ENCODE results near the gene CERS3. TPM values are rescaled to one million over a fixed set of nuclear protein-coding genes. Genes with fewer than 3 reads are reported as not detected.

CERS3 gene
- total and polyA plus RNA-seq, 4 donors, result not detected

DNA sequence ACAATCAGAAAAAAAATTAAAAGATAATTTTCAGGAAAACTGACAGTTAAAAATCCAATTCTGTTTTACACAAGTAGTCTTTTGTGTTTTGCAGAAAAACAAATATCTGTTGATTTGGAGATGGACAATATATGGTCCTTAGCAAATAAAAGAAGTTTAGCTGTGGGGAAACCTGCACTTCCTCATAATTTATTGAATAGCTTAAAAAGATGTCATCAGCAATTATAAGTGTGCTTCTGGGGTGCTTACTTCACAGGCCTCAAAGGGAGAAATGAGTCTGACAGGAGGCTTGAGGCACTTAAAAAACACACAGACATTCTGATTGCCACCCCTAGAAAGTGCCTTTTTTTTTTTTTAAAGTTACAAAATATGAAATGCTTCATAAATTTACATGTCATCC is 31.6 kb upstream of the CERS3 start:
- peaks cover 0 to 9% (median 1%) of the 10 kb centered on the region in 4 donors for H3K4me1 ChIP-seq (ENCODE audit: control insufficient read depth in 4 of 4, insufficient read depth in 4 of 4, low read length in 3 of 4)
- H3K27me3 ChIP-seq (ENCODE audit: control insufficient read depth in 4 of 4, insufficient read depth in 4 of 4, low read length in 3 of 4), result no peaks in the 10 kb centered on the region
- no peak overlapping the region for H3K4me3 ChIP-seq (ENCODE audit: low read depth in 1 of 3, low read length in 3 of 3)
- DNase-seq (ENCODE audit: low spot score), result no peak
- H3K36me3 ChIP-seq (ENCODE audit: control insufficient read depth in 4 of 4, insufficient read depth in 3 of 4, low read depth in 1 of 4, low read length in 3 of 4), result no peaks in the 10 kb centered on the region
- H3K9ac ChIP-seq (ENCODE audit: low read depth in 1 of 2, low read length in 2 of 2), result no peak overlapping the region
- no peak for TF ChIP-seq JUND (IDR thresholded peaks at IDR 0.05)
- no peak overlapping the region for H3K27ac ChIP-seq (ENCODE audit: low read depth in 1 of 2, low read length in 2 of 2)
- H3K9me3 ChIP-seq (ENCODE audit: control insufficient read depth in 4 of 4, low read length in 3 of 4), result no peaks in the 10 kb centered on the region

DNA sequence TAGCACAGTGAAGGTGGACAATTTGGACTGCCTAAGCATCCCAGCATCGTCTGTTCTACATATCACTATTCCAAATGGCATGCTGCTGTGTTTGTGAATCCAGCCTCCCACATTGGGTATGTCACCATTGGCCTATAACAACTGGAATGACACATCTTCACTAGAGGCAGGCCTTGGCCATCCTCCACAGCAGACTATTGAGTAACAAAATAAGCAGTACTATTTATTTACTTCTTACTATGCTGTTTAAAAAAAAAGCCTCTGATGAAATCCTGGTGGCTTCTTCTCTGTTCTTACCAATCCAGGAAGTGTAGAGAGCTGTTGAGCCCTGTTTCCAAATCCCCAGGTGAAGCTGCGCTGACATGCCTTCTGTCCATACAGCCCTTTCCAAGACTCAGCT is 30.6 kb upstream of the CERS3 start:
- 36% methylated on average over 2 of the region's 2 CpGs for WGBS
- Histone ChIP-seq H3K4me3 (ENCODE audit: low read depth in 1 of 3, low read length in 3 of 3) (no peak overlapping the region), H3K27ac (ENCODE audit: low read depth in 1 of 2, low read length in 2 of 2) (no peak overlapping the region), H3K9me3 (ENCODE audit: control insufficient read depth in 4 of 4, low read length in 3 of 4) (no peaks in the 10 kb centered on the region), H3K36me3 (ENCODE audit: control insufficient read depth in 4 of 4, insufficient read depth in 3 of 4, low read depth in 1 of 4, low read length in 3 of 4) (no peaks in the 10 kb centered on the region), H3K9ac (ENCODE audit: low read depth in 1 of 2, low read length in 2 of 2) (no peak overlapping the region), H3K27me3 (ENCODE audit: control insufficient read depth in 4 of 4, insufficient read depth in 4 of 4, low read length in 3 of 4) (no peaks in the 10 kb centered on the region), H3K4me1 (ENCODE audit: control insufficient read depth in 4 of 4, insufficient read depth in 4 of 4, low read length in 3 of 4) (peaks cover 0 to 9% (median 1%) of the 10 kb centered on the region in 4 donors)
- TF ChIP-seq YY1 (IDR thresholded peaks at IDR 0.05), result peak; percentile 65
- TF ChIP-seq GABPA (IDR thresholded peaks at IDR 0.05 in 1 of 2, conservative IDR thresholded peaks at IDR 0.05 in 1 of 2), result no peak
- TF ChIP-seq, protein P1, sequence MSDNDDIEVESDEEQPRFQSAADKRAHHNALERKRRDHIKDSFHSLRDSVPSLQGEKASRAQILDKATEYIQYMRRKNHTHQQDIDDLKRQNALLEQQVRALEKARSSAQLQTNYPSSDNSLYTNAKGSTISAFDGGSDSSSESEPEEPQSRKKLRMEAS (IDR thresholded peaks at IDR 0.05), result no peak
- TF ChIP-seq JUND (IDR thresholded peaks at IDR 0.05), result peak in 1 of 2 donors; percentile 74
- no peak for TF ChIP-seq NR2F2 (IDR thresholded peaks at IDR 0.05)
- TF ChIP-seq RXRA (IDR thresholded peaks at IDR 0.05), result peak in 1 of 2 donors; percentile 78
- TF ChIP-seq TAF1 (conservative IDR thresholded peaks at IDR 0.05), result no peak
- TF ChIP-seq, protein P2, sequence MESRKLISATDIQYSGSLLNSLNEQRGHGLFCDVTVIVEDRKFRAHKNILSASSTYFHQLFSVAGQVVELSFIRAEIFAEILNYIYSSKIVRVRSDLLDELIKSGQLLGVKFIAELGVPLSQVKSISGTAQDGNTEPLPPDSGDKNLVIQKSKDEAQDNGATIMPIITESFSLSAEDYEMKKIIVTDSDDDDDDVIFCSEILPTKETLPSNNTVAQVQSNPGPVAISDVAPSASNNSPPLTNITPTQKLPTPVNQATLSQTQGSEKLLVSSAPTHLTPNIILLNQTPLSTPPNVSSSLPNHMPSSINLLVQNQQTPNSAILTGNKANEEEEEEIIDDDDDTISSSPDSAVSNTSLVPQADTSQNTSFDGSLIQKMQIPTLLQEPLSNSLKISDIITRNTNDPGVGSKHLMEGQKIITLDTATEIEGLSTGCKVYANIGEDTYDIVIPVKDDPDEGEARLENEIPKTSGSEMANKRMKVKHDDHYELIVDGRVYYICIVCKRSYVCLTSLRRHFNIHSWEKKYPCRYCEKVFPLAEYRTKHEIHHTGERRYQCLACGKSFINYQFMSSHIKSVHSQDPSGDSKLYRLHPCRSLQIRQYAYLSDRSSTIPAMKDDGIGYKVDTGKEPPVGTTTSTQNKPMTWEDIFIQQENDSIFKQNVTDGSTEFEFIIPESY (IDR thresholded peaks at IDR 0.05), result peak; percentile 82
- TF ChIP-seq FOXA2 (IDR thresholded peaks at IDR 0.05), result peak; percentile 37
- TF ChIP-seq, protein P3, sequence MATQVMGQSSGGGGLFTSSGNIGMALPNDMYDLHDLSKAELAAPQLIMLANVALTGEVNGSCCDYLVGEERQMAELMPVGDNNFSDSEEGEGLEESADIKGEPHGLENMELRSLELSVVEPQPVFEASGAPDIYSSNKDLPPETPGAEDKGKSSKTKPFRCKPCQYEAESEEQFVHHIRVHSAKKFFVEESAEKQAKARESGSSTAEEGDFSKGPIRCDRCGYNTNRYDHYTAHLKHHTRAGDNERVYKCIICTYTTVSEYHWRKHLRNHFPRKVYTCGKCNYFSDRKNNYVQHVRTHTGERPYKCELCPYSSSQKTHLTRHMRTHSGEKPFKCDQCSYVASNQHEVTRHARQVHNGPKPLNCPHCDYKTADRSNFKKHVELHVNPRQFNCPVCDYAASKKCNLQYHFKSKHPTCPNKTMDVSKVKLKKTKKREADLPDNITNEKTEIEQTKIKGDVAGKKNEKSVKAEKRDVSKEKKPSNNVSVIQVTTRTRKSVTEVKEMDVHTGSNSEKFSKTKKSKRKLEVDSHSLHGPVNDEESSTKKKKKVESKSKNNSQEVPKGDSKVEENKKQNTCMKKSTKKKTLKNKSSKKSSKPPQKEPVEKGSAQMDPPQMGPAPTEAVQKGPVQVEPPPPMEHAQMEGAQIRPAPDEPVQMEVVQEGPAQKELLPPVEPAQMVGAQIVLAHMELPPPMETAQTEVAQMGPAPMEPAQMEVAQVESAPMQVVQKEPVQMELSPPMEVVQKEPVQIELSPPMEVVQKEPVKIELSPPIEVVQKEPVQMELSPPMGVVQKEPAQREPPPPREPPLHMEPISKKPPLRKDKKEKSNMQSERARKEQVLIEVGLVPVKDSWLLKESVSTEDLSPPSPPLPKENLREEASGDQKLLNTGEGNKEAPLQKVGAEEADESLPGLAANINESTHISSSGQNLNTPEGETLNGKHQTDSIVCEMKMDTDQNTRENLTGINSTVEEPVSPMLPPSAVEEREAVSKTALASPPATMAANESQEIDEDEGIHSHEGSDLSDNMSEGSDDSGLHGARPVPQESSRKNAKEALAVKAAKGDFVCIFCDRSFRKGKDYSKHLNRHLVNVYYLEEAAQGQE (IDR thresholded peaks at IDR 0.05), result peak; percentile 30
- TF ChIP-seq, protein P4, sequence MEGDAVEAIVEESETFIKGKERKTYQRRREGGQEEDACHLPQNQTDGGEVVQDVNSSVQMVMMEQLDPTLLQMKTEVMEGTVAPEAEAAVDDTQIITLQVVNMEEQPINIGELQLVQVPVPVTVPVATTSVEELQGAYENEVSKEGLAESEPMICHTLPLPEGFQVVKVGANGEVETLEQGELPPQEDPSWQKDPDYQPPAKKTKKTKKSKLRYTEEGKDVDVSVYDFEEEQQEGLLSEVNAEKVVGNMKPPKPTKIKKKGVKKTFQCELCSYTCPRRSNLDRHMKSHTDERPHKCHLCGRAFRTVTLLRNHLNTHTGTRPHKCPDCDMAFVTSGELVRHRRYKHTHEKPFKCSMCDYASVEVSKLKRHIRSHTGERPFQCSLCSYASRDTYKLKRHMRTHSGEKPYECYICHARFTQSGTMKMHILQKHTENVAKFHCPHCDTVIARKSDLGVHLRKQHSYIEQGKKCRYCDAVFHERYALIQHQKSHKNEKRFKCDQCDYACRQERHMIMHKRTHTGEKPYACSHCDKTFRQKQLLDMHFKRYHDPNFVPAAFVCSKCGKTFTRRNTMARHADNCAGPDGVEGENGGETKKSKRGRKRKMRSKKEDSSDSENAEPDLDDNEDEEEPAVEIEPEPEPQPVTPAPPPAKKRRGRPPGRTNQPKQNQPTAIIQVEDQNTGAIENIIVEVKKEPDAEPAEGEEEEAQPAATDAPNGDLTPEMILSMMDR (IDR thresholded peaks at IDR 0.05; ENCODE audit: low read depth, low read length, missing input control), result no peak
- TF ChIP-seq HNF4A (conservative IDR thresholded peaks at IDR 0.05), result peak; percentile 34 to 74
- TF ChIP-seq, protein P5, sequence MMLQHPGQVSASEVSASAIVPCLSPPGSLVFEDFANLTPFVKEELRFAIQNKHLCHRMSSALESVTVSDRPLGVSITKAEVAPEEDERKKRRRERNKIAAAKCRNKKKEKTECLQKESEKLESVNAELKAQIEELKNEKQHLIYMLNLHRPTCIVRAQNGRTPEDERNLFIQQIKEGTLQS (IDR thresholded peaks at IDR 0.05), result no peak
- no peak for TF ChIP-seq FOXA1 (IDR thresholded peaks at IDR 0.05)
- TF ChIP-seq HNF4G (IDR thresholded peaks at IDR 0.05), result no peak
- peak; percentile 38 to 47 for TF ChIP-seq RAD21 (IDR thresholded peaks at IDR 0.05)
- TF ChIP-seq EGR1 (IDR thresholded peaks at IDR 0.05; ENCODE audit: low read depth in 2 of 2), result no peak
- TF ChIP-seq SP1 (IDR thresholded peaks at IDR 0.05), result peak; percentile 27
- no peak for DNase-seq (ENCODE audit: low spot score)

Measured in liver (tissue), 9 donors.